RPMI8226 (cell line): ENCODE results near the gene ADRB2.
"Not testable (repeated sequence)": the region's sequence is repeated elsewhere in the genome, so short reads cannot be mapped to it uniquely, and the experiment has no call there.

Experiments used
- DNase-seq: peaks from one replicate; pipeline ENCODE4 v3.0.0-alpha.2; 2015

The ADRB2 gene

DNA sequence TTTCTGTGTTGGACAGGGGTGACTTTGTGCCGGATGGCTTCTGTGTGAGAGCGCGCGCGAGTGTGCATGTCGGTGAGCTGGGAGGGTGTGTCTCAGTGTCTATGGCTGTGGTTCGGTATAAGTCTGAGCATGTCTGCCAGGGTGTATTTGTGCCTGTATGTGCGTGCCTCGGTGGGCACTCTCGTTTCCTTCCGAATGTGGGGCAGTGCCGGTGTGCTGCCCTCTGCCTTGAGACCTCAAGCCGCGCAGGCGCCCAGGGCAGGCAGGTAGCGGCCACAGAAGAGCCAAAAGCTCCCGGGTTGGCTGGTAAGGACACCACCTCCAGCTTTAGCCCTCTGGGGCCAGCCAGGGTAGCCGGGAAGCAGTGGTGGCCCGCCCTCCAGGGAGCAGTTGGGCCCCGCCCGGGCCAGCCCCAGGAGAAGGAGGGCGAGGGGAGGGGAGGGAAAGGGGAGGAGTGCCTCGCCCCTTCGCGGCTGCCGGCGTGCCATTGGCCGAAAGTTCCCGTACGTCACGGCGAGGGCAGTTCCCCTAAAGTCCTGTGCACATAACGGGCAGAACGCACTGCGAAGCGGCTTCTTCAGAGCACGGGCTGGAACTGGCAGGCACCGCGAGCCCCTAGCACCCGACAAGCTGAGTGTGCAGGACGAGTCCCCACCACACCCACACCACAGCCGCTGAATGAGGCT is at the start of gene ADRB2:
ADRB2 (plus strand) TSS at position 559 of the 686 bp plus-strand sequence. CDS start 221 bp downstream, outside the sequence.
- peak; percentile 97 for DNase-seq

DNA sequence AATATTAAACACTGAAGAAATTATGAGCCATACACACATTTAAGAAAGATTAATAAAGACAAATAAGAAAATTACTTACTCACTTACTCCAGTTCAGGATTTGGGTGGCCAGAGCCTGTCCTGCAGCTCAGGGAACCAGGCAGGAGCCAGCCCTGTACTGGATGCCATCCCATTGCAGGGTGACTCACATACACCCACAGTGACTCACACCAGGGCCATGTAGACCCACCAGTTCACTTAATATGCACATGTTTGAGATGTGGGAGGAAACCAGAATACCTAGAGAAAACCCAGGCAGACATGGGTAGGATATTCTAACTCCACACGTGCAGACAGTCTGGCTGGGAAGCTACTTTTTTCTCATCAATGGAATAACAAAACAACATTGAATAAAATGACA is 49.6 kb upstream of the ADRB2 start:
- no peak for DNase-seq

DNA sequence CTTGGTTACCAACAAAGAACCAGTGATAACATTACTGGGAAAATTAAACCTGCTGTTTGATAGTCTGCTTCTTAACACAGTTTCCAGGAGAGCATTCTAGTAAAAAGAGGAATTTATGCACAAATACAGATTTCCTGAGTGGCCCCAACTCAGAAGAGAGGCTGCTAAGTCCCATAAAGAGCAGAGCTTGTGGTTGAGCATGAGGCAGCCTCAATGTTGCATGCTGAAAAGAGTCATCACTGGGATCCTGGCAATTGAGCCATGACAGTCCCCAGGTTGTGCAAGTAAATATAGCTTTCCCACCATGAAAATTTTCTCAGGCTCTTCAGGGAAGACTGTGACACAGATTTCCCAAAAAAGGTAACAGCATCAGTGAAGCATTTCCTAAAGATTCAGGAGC is 47.5 kb upstream of the ADRB2 start:
- no peak for DNase-seq

DNA sequence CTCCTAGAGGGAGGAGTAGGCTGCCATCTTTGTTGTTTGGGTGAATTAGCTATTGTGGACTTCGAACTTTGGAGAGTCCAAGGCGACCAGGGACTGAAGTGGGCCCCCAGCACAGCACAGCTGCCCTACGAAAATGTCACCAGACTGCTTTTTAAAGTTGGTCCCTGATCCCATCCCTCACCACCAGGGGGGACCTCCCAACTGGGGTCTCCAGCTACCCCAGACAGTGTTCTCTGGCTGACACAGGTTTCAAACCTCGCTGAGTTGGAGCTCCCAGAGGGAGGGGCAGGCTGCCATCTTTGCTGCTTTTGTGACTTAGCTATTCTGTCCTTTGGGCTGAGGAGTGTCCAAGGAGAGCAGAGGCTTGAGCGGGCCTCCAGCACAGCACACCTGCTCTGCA is 45.7 kb upstream of the ADRB2 start:
- no peak for DNase-seq

DNA sequence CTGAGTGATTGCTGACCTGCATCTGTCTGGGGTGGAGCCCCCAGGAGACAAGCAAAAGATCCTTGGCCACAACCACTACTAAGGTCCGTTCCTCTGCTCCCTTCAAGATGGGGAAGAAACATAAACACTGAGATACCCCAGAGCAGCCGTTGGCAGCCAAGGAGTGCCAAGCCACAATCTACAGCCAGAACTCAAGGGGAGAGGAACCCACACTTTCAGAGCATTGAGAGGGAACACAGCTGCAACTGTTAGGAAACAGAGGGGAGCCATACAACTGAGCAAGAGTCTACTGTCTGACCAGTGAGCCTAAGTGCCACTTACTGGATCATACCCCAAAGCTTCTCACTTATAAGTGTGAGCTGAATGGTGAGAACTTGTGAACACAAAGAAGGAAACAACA is 44.6 kb upstream of the ADRB2 start:
- DNase-seq, result no peak

DNA sequence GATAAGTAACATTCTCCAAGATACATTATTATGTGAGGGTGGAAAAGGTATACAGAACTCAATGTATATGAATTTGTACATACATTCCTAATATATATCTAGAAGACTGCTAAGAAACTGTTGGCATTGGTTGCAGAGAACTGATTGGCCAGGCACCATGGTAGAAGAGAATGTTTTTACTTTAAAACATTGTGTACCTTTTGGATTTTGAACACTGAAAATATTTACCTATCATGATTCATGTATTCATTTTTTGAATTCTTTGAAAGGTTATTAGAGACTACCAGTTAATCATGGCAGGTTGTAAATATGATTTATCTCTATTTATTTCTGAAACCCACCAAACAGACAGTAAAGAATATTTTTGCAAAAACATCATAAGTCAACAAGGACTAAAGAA is 41.2 kb upstream of the ADRB2 start:
- DNase-seq, result no peak

DNA sequence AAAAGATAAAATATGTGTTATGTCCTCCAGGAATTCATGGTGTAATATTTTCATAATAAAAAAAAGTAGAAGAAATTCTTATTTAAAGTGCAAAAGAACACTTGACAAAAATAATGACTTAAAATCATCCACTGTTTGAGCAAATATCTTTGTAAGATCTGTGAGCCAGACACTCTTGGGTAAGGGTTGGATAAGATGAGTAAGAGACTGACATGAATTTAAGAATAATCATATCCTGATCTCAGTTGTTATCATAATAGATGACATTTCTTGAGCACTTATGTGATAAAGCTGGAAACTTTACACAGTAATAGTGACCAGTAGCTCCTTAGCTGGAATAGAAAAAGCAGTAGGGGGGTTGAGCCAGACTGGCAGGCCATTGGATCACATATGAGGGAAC is 40.0 kb upstream of the ADRB2 start:
- no peak for DNase-seq

DNA sequence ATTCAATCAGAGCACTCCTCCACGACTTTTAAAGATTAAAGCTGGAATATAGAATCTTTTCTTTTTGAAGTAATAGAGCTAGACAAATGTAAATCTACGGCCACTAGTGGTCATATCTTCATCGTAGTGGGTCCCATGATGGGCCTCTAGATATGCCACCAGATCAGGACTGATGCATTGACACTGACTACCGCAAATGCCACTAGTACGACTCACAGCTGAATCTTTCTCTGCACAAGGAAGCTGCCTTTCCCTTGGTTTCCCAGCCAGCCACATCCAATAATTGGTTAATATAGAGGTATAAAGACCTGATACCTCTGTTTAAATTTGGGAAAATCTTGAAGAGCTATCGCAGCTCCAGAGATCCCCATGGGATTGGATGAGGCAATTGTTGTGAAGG is 37.8 kb upstream of the ADRB2 start:
- DNase-seq, result no peak

DNA sequence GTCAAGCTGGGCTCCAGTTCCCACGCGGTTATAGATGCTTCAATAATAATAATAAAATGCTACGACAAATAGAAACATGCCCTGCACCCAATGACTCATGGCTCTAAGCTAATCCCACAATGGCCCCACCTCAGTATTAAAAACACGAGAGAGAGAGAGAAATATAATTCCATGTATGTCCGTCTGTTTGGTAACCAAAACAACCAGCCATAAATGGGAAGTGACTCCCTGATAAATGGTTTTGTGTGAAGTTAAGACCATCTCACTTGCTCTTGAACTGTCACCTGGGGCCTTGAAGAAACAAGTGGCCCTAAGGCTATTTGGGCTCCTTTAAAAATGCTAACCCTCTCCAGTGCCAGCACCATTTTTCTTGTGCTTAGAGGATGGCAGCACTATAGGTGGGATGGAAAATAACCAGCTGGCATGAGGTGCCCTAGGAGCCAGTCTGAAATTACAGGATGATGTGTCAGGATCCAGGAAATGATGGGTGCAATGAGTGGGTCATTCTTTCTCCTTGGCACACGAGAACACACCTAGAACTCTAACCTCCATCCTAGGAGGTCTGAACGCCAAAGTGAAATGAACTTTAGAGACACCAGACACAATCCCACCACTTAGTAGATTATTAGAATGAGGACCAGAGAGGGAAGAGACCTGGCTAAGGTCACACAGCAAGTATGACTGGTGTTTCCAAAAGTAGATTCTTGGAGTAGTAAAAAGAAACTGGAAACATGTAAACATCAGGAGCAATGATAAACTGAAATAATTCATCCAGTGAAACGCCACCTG is 35.7 kb upstream of the ADRB2 start:
- no peak for DNase-seq

DNA sequence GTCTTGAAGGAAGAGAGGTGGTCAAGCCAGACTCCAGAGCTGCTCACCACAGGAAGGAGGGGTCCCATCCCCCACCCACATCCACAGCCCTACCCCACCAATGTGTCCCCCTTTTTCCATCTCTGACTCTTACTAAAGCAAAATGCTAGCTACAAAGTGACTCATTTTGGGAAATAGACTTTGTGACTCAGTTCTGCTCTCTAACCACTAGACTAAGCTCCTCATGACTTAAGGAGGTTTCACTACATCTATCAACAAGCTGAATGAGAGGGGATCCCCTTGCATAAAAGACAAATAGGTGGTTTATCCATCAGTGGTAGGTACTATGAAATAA is 35.1 kb upstream of the ADRB2 start:
- no peak for DNase-seq

DNA sequence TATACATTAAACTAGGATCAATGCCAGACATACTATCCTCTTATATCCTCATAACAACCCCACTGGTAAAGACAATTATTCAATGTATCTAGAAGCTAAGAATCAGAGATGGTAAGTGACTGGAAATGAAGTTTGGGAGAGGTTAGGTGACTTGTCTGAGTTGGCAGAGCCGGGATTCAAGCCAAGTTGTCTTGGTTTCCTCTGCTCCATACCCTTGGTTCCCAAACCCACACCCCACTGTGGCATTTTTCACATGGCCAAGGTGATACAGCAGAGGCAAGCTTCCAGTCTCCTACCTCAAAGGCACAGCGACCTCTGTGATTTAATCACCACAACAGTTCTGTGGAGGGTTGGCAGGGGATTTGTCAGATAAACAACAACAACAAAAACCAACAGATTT is 34.7 kb upstream of the ADRB2 start:
- DNase-seq, result no peak

DNA sequence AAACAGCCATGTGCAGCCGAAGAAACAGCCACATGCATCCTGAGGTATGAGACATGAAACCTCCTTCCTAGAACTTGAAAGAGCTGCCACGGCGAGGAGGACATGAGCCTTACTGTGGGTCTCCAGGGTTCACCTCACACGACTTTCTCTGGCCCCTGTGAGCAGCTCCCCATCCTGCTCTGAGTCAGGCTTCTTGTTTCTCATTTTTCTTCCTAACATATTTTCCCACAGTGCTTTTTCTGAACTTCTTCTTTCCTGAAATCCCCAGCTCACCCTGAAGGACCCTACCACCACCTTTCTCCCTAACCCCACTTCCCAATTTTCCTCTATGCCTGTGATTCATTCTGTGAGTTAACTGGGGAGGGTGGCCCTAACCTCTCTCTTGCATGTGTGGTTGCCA is 33.7 kb upstream of the ADRB2 start:
- DNase-seq, result no peak

DNA sequence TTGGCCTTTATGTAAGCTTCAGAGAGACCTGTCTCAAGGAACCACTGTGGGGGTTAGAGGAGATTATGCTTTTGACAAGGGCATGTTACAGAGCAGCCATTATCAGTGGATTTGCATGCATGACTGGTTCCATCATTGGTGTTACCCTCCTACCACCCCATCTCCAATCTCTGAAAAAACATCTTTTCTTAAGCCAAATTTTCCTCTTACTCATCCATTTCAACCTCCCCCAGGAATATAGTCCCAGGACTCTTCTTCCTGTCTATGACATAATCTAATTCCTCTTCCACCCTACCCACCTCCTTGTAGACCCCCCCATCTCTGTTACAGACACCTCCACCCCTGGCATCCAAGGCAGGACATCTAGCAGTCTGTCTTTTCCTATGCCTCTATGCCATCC is 33.1 kb upstream of the ADRB2 start:
- no peak for DNase-seq

DNA sequence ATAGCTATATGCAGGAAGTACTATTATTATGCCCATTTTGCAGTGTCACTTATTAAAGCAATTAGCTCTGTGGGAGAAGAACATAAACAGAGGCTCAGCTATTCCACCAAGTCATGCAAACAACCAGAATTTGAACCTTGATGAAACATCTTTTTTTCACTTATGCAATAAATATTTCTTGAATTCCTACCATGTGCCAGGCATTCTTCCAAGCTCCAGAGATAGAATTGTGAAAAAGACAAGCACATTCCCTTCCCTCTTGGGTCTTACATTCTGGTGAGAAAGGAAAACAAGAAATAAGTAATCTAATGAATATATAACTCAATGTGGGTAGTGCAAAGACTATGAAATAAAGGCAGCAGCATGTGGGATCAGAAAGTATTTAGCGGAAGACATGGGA is 32.1 kb upstream of the ADRB2 start:
- DNase-seq, result no peak

DNA sequence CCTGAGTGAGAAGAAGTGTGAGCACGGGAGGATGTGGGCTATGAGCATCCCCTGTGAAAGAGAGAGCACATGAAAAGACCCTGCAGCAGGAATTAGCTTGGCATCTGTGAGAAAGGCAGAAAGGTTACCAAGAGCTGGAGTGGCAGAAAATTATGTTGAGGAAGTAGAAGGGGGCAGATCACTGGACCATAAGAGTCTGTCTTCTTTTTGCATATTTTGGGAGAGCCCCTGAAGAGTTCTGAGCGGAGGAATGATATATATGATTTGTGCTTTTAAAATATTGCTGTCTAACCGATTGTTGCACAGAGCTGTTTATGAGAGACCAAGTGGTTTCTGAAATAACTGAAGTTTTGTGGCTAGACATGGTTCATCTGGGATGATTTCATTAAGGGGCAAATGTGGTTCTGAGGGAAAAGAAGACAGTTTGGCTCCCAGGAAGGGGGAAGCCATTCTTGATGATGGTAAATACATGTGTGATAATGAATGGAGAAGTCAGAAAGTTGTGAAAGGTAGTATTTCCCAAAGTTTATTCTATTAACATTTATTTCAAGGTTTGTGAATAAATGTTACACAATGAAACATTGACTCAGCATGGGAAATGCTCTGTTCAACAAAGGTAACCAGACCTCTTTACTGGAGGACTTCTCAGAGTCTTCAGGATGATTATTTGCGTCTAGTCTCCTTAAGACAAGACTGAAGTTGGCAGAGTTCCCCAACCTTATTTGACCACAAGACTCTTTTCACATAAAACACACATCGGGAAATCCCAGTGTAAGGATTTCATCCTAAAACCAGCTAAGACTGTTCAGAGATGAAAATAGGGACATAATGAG is 31.5 kb upstream of the ADRB2 start:
- no peak for DNase-seq

DNA sequence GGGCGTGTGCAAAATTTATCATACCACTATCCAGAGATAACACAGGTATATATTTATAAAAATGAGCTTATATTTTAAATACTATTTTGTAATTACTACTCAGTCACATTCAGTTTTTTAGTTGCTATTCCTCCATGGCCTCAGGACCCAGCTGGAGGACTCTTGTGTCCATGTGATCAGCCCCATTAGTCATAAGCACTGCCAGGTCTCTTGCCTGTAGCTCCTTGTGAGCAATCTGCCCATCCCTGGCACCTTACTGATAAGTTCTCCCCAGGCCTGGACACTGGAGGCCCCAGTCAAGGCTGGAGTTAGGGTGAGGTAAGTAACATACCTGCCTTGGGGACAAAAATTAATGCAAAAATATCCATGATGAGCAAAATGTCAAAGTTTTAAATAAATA is 29.5 kb upstream of the ADRB2 start:
- DNase-seq, result no peak

DNA sequence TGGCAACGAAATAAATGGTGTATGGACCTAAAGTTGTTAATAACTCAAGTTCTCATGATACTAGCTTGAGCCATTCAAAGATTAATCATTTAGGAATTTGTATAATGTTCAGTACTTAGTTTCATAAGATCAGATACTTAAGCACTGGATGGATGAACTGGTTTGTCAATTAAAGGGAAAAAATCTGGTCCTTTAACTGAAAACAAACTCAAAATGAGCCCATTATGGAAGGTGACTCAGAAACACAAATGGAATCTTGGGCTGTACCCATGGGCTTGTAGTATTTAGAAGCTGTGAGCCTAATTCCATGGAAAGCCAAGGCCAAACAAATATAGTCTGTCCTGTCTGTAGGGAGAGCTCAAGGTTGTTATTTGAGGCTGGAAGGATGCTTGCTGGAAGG is 27.6 kb upstream of the ADRB2 start:
- no peak for DNase-seq

DNA sequence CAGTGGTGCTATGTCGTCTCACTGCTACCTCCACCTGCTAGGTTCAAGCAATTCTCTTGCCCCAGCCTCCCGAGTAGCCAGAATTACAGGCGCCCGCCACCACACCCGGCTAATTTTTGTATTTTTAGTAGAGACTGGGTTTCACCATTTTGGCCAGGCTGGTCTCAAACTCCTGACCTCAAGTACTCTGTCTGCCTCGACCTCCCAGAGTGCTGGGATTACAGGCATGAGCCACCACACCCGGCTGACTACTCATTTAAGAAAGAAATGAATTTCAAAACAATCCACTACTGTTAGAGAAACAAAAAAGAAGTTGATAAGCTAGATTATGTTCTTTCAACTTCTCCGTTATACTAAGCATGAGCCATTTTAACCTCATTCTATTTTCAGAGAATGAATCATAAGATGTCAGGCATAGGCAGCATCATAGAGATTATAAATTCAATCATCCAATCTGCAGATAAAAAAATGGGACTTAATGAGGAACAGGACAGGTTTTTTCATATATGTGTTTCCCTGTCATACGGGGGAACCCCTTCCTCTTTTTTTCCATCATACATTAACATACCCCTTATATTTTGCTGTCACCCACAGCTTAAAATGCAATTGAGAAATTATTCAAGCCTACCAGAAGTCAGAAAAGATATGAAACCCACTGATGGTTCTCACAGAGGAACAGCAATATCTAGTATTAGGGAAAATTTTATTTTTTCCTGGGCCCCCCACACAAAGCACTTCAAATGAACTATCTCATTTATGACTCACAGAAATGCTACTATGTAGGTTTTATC is 26.5 kb upstream of the ADRB2 start:
- no peak for DNase-seq

DNA sequence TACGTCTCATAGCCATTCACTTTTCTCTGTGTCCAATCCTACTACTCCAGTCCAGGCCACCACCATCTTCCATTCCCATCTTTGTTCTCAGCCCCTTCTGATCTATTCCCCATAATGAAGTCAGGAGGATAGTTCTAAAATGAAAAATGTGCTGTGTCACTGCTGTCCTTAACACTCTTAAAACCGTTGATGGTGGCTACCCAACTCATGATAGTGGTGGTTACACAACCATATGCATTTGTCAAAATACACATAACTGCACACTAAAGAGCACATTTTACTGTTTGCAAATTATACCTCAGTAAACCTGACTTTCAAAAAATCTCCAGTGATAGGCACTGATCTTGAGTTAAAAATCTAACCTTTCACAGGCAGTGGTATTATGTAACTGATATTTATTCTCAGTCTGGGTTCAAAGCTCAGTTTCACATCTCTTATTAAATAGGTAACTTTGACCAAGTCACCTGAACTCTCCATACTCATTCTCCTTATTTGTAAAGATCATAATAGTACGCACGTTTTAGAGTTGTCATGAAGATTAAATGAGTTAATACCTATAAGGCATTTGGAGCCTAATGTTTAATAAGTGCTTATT is 24.6 kb upstream of the ADRB2 start:
- no peak for DNase-seq

DNA sequence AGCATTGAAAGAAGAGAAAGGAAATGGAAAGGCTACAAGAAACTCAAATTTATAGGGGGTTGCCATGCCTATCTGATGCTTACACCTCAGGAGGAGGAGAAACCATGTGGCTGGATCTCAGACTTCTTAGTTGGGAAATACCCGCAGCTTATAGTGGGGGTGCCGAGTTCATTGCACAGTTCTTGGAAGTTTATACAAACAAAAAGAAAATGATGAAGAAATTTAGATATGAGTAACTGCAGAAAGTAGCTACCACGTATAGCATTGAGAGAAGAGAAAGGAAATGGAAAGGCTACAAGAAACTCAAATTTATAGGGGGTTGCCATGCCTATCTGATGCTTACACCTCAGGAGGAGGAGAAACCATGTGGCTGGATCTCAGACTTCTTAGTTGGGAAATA is 23.0 kb upstream of the ADRB2 start:
- DNase-seq, result not testable (repeated sequence)

DNA sequence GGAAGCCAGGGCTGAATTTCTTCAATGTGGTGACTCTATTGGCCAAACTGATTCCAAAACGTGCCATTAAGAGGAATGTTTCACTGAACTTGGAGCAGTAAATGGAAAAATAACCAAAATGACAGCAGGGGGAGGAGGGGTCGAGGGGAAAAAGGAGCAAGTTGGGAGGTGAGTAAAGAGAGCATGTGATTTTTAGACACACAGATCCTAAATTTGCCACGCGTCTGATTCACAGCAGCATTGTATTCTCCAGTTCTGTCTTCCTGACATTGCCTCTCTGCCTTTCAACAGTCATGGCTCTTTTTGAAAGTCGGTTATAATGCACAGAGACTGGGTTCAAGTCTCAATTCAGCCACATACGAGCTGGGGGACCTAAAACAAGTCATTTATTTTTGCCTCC is 22.0 kb upstream of the ADRB2 start:
- DNase-seq, result no peak
